Esophagus squamous epithelium (tissue), 4 donors: Measurements from ENCODE around the gene YES1.
"Not testable (repeated sequence)": the region's sequence is repeated elsewhere in the genome, so short reads cannot be mapped to it uniquely, and the experiment has no call there.

Experiments used
- POLR2A ChIP-seq, 4 donors: fragments of 450-650 bp; IDR thresholded peaks; one replicate each; pipeline ENCODE4 v1.6.1; 2017; ENCODE audit warnings: antibody characterized with exemption in 4 of 4, mild to moderate bottlenecking in 4 of 4, moderate library complexity in 3 of 4
- TF ChIP-seq, protein P1 (sequence below), 6 experiments: fragments of 450-650 bp in 4 of 6; fragments of 200-600 bp in 2 of 6; sonication (generic) in 2 of 6; IDR thresholded peaks; one replicate each; pipeline ENCODE4 v1.5.1; 2016 to 2019; ENCODE audit warnings: antibody characterized with exemption in 6 of 6, mild to moderate bottlenecking in 4 of 6, moderate library complexity in 4 of 6

DNA sequence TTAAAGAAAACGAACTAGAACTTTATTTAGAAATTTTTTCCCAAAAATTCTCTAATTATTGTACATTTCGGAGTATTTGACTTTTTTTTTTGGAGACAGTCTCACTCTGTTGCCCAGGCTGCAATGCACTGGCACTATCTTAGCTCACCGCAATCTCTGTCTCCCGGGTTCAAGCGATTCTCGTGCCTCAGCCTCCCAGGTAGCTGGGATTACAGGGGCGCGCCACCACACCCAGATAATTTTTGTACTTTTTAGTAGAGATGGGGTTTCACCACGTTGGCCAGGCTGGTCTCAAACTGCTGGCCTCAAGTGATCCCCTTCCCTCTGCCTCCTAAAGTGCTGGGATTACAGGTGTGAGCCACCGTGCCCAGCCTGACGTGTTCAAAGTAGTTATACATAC, 2.8 kb downstream of the YES1 start:
- not testable (repeated sequence) for TF ChIP-seq POLR2A (IDR thresholded peaks at IDR 0.05)
- TF ChIP-seq, protein P1, sequence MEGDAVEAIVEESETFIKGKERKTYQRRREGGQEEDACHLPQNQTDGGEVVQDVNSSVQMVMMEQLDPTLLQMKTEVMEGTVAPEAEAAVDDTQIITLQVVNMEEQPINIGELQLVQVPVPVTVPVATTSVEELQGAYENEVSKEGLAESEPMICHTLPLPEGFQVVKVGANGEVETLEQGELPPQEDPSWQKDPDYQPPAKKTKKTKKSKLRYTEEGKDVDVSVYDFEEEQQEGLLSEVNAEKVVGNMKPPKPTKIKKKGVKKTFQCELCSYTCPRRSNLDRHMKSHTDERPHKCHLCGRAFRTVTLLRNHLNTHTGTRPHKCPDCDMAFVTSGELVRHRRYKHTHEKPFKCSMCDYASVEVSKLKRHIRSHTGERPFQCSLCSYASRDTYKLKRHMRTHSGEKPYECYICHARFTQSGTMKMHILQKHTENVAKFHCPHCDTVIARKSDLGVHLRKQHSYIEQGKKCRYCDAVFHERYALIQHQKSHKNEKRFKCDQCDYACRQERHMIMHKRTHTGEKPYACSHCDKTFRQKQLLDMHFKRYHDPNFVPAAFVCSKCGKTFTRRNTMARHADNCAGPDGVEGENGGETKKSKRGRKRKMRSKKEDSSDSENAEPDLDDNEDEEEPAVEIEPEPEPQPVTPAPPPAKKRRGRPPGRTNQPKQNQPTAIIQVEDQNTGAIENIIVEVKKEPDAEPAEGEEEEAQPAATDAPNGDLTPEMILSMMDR (IDR thresholded peaks at IDR 0.05) = not testable (repeated sequence)
